Measurements from ENCODE around the gene CCDC3.

The CCDC3 gene

GRCh38 chr10:12911795-12912194 is 89.7 kb downstream of the CCDC3 start:
- no peak overlapping the region for H3K4me3 ChIP-seq (ENCODE audit: severe bottlenecking)
- no peak overlapping the region for H3K27ac ChIP-seq (ENCODE audit: poor library complexity, severe bottlenecking)
- ATAC-seq (ENCODE audit: low read depth) = no peak
- DNase-seq (ENCODE audit: low spot score) = no peak
- no peaks in the 10 kb centered on the region for H3K27me3 ChIP-seq (ENCODE audit: insufficient read depth, poor library complexity, severe bottlenecking)
- peaks cover 11% of the 10 kb centered on the region for H3K4me1 ChIP-seq (ENCODE audit: insufficient read depth, poor library complexity, severe bottlenecking)
- H3K9me3 ChIP-seq (ENCODE audit: severe bottlenecking) = no peaks in the 10 kb centered on the region
- no peak for TF ChIP-seq CTCF (IDR thresholded peaks at IDR 0.05; ENCODE audit: poor library complexity, severe bottlenecking)
- H3K36me3 ChIP-seq (ENCODE audit: low read depth) = no peaks in the 10 kb centered on the region

GRCh38 chr10:12910835-12911234 is 90.7 kb downstream of the CCDC3 start:
- H3K4me3 ChIP-seq (ENCODE audit: severe bottlenecking) = no peak overlapping the region
- peaks cover 11% of the 10 kb centered on the region for H3K4me1 ChIP-seq (ENCODE audit: insufficient read depth, poor library complexity, severe bottlenecking)
- DNase-seq (ENCODE audit: low spot score) = no peak
- no peak for TF ChIP-seq CTCF (IDR thresholded peaks at IDR 0.05; ENCODE audit: poor library complexity, severe bottlenecking)
- H3K27ac ChIP-seq (ENCODE audit: poor library complexity, severe bottlenecking) = no peak overlapping the region
- no peaks in the 10 kb centered on the region for H3K36me3 ChIP-seq (ENCODE audit: low read depth)
- H3K9me3 ChIP-seq (ENCODE audit: severe bottlenecking) = no peaks in the 10 kb centered on the region
- no peaks in the 10 kb centered on the region for H3K27me3 ChIP-seq (ENCODE audit: insufficient read depth, poor library complexity, severe bottlenecking)
- no peak for ATAC-seq (ENCODE audit: low read depth)

GRCh38 chr10:12909836-12910185 is 91.7 kb downstream of the CCDC3 start:
- peaks cover 6% of the 10 kb centered on the region for H3K4me1 ChIP-seq (ENCODE audit: insufficient read depth, poor library complexity, severe bottlenecking)
- H3K27ac ChIP-seq (ENCODE audit: poor library complexity, severe bottlenecking) = no peak overlapping the region
- TF ChIP-seq CTCF (IDR thresholded peaks at IDR 0.05; ENCODE audit: poor library complexity, severe bottlenecking) = no peak
- peak; percentile 64; the same call in 2 of the 3 replicates for ATAC-seq (ENCODE audit: low read depth)
- H3K9me3 ChIP-seq (ENCODE audit: severe bottlenecking) = no peaks in the 10 kb centered on the region
- no peak overlapping the region for H3K4me3 ChIP-seq (ENCODE audit: severe bottlenecking)
- H3K27me3 ChIP-seq (ENCODE audit: insufficient read depth, poor library complexity, severe bottlenecking) = no peaks in the 10 kb centered on the region
- no peaks in the 10 kb centered on the region for H3K36me3 ChIP-seq (ENCODE audit: low read depth)
- DNase-seq (ENCODE audit: low spot score) = no peak

- Histone ChIP-seq H3K27ac (ENCODE audit: poor library complexity, severe bottlenecking) (no peak overlapping the region), H3K27me3 (ENCODE audit: insufficient read depth, poor library complexity, severe bottlenecking) (no peaks in the 10 kb centered on the region), H3K4me3 (ENCODE audit: severe bottlenecking) (no peak overlapping the region), H3K4me1 (ENCODE audit: insufficient read depth, poor library complexity, severe bottlenecking) (peaks cover 5% of the 10 kb centered on the region), H3K9me3 (ENCODE audit: severe bottlenecking) (no peaks in the 10 kb centered on the region), H3K36me3 (ENCODE audit: low read depth) (no peaks in the 10 kb centered on the region)
- TF ChIP-seq CTCF (IDR thresholded peaks at IDR 0.05; ENCODE audit: poor library complexity, severe bottlenecking) = no peak
- DNase-seq (ENCODE audit: low spot score) (no peak), ATAC-seq (ENCODE audit: low read depth) (no peak)
Measured at GRCh38 chr10:12909182-12909835, 92.2 kb downstream of the CCDC3 start.

- no peak overlapping the region for H3K4me3 ChIP-seq (ENCODE audit: severe bottlenecking)
- H3K27me3 ChIP-seq (ENCODE audit: insufficient read depth, poor library complexity, severe bottlenecking) = no peaks in the 10 kb centered on the region
- no peak for TF ChIP-seq CTCF (IDR thresholded peaks at IDR 0.05; ENCODE audit: poor library complexity, severe bottlenecking)
- no peak for ATAC-seq (ENCODE audit: low read depth)
- no peaks in the 10 kb centered on the region for H3K36me3 ChIP-seq (ENCODE audit: low read depth)
- no peak for DNase-seq (ENCODE audit: low spot score)
- H3K27ac ChIP-seq (ENCODE audit: poor library complexity, severe bottlenecking) = no peak overlapping the region
- H3K4me1 ChIP-seq (ENCODE audit: insufficient read depth, poor library complexity, severe bottlenecking) = peaks cover 2% of the 10 kb centered on the region
- H3K9me3 ChIP-seq (ENCODE audit: severe bottlenecking) = no peaks in the 10 kb centered on the region
Measured at GRCh38 chr10:12908773-12909172, 92.7 kb downstream of the CCDC3 start.

Data from RWPE2 (cell line).